NCI-H1417 (cell line): Measurements from ENCODE around the gene MCOLN1.
"Not testable (repeated sequence)": the region's sequence is repeated elsewhere in the genome, so short reads cannot be mapped to it uniquely, and the experiment has no call there.

Experiments
- DNase-seq, 3 experiments: peaks; one replicate each; lab custom pipeline; 2025; lab: John Stamatoyannopoulos, UW

The MCOLN1 gene

DNA sequence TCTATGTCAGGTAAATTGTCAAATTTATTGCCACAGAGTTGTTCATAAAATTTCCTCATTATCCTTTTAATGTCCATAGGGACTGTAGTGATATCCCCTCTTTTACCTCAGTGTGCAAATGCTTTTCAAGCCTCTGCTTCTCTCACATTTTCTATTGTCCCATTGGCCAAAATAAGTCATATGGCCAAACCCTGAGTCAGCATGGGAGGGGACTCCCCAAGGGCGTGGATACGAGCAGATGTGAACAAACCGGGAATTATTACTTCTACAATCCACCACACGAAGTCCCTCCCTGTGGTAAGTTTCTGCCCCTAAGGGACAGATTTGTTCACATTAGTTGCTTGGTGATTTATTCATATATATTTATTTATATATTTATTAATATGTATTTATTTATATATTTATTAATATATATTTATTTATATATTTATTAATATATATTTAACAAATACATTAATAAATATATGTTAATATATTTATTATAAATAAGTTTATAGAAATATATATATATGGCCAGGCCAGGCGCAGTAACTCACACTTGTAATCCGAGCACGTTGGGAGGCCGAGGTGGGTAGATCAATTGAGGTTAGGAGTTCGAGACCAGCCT is 53.1 kb downstream of the MCOLN1 start:
- DNase-seq = no peak

- DNase-seq = not testable (repeated sequence)
These were observed 55.0 kb downstream of the MCOLN1 start for GRCh38 chr19:7577422-7577821.

DNA sequence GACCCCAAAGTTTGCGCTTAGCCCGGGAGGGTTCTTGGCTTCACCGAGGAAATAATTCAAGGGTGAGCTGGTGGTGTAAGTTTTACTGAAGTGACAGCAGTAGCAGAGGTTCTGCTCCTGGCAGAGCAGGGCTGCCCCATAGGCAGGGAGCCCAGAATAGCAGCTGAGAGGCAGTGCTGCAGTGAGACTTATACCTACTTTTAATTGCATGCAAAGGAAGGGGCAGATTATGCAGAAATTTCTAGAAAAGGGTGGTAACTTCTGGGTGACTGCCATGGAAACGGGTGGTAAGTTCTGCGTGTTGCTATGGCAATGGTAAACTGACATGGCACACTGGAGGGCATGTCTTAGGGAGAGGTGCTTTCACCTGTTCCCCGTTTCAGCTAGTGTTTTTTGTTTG is 55.7 kb downstream of the MCOLN1 start:
- DNase-seq = peak in 1 of 3 experiments; percentile 15

GRCh38 chr19:7579182-7579581 is 56.8 kb downstream of the MCOLN1 start:
- DNase-seq = no peak

DNA sequence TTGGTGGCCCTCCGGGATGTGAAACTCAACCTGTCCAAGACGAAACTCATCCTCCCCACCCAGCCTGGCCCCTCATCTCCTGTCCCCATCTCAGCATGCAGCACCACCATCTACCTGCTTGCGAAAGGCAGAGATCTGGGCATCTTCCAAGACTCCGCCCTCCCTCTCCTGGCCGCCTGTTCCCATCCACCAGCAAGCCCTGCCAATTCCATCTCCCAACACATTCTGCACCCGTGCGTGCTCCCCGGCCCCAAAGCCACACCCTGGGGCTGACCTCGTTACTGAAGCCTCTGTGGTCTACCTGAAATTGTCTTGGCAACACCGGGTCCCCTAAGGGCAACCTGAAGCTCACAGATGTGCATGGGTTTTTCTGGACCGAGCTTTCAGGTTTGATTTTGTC is 60.0 kb downstream of the MCOLN1 start:
- DNase-seq = no peak
